ENCODE data around the gene NDUFS2. TPM values are rescaled to one million over a fixed set of nuclear protein-coding genes. Genes with fewer than 3 reads are reported as not detected.

NDUFS2 gene
- total RNA-seq, 3 donors from 2014 or later = 102 to 129 (median 116) TPM

DNA sequence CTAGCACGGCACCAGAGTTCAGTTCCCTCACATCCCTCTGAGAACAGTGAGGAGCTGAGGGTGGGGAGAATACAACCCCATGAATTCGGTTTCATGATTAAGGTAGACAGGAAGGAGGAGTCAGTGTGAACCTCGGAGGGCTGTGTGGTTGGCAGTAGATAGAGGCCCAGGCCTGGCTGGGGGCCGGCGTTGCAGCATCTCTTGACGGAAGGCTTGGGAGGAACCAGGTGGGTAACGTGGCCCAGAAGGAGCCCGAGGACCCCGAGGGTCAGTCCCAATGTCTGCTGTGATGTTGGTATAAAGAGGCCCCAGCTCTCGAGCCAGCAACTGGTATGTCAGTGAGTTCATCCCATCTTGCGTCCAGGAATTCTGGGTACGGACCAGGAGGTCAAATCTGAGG lies 30.5 kb upstream of the NDUFS2 start:
- peaks cover 0 to 16% of the 10 kb centered on the region in 2 donors for H3K4me1 ChIP-seq
- no peak overlapping the region for H3K4me3 ChIP-seq
- no peaks in the 10 kb centered on the region for H3K27me3 ChIP-seq
- no peak for TF ChIP-seq POLR2A (IDR thresholded peaks at IDR 0.05)
- no peak for TF ChIP-seq POLR2AphosphoS5 (IDR thresholded peaks at IDR 0.05)
- TF ChIP-seq, protein P1, sequence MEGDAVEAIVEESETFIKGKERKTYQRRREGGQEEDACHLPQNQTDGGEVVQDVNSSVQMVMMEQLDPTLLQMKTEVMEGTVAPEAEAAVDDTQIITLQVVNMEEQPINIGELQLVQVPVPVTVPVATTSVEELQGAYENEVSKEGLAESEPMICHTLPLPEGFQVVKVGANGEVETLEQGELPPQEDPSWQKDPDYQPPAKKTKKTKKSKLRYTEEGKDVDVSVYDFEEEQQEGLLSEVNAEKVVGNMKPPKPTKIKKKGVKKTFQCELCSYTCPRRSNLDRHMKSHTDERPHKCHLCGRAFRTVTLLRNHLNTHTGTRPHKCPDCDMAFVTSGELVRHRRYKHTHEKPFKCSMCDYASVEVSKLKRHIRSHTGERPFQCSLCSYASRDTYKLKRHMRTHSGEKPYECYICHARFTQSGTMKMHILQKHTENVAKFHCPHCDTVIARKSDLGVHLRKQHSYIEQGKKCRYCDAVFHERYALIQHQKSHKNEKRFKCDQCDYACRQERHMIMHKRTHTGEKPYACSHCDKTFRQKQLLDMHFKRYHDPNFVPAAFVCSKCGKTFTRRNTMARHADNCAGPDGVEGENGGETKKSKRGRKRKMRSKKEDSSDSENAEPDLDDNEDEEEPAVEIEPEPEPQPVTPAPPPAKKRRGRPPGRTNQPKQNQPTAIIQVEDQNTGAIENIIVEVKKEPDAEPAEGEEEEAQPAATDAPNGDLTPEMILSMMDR (IDR thresholded peaks at IDR 0.05) = no peak
- peaks cover 3% of the 10 kb centered on the region for H3K36me3 ChIP-seq
- no peak for DNase-seq (ENCODE audit: low spot score in 2 of 2)
- intact Hi-C loops (cut with DNase I; ENCODE audit: low total_unique reads) = no loop called here
- peak overlapping the region; percentile 76 to 88 for H3K27ac ChIP-seq
- H3K9me3 ChIP-seq = no peaks in the 10 kb centered on the region

DNA sequence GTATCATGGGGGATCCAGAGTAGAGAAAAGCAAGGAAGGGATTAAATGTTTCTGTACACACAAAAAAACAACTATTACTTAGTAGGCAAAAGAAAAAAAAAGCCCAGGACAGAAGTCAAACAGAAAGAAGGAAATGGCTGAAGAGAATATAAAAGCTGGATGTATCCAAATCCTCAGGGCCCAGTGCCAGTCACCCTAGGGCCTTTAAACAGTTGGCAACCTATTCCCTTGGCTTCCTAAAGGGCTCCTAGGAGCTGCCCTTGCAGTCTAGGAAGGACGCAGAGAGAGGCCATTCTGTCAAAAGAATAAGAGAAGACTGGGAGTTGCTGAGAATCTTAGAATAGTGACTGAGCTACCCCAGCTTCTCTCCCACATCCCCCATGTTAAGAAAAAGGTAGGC lies 29.8 kb upstream of the NDUFS2 start:
- H3K27ac ChIP-seq = peak overlapping the region; percentile 76 to 88
- H3K36me3 ChIP-seq = peaks cover 3% of the 10 kb centered on the region
- H3K27me3 ChIP-seq = no peaks in the 10 kb centered on the region
- H3K4me1 ChIP-seq = peaks cover 0 to 12% of the 10 kb centered on the region in 2 donors
- H3K4me3 ChIP-seq = no peak overlapping the region
- peak; percentile 68 to 73 for DNase-seq (ENCODE audit: low spot score in 2 of 2)
- no peak for TF ChIP-seq POLR2AphosphoS5 (IDR thresholded peaks at IDR 0.05)
- TF ChIP-seq, protein P1 (IDR thresholded peaks at IDR 0.05) = no peak
- TF ChIP-seq POLR2A (IDR thresholded peaks at IDR 0.05) = no peak
- no peaks in the 10 kb centered on the region for H3K9me3 ChIP-seq
- intact Hi-C loops (cut with DNase I; ENCODE audit: low total_unique reads) = no loop called here

DNA sequence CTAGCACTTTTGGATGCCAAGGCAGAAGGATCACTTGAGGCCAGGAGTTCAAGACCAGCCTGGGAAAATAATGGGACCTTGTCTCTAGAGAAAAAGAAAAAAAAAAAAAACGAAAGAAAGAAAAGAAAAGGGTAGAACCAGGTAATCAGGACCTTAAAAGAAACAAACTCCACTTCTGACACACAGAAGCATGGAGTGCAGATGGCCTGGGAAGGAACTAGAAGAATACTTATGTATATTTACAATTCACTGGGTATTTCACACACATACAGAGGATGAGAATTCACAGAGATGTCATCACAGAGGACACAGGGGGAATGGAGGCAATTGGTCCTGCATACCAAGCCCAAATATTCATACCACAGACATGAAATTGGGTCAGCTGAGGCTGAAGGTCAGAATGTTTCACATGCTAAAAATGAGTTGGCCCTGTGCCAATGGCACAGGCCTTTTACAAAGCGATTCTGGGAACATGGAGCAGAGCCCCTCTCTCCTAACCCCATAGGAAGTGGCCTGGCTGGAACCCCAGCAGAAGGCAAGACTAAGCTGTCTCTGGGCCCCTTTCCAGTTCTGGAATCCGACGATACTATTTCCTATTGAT lies 29.3 kb upstream of the NDUFS2 start:
- Histone ChIP-seq H3K27ac (peak overlapping the region; percentile 82 to 88), H3K4me3 (no peak overlapping the region), H3K9me3 (no peaks in the 10 kb centered on the region), H3K27me3 (no peaks in the 10 kb centered on the region), H3K36me3 (peaks cover 3% of the 10 kb centered on the region), H3K4me1 (peaks cover 0 to 12% of the 10 kb centered on the region in 2 donors)
- TF ChIP-seq POLR2A (IDR thresholded peaks at IDR 0.05) = no peak
- peak in 2 of 3 donors; percentile 25 to 67 for TF ChIP-seq POLR2AphosphoS5 (IDR thresholded peaks at IDR 0.05)
- TF ChIP-seq, protein P1 (IDR thresholded peaks at IDR 0.05) = no peak
- no peak for DNase-seq (ENCODE audit: low spot score in 2 of 2)
- intact Hi-C loops (cut with DNase I; ENCODE audit: low total_unique reads) = no loop called here

DNA sequence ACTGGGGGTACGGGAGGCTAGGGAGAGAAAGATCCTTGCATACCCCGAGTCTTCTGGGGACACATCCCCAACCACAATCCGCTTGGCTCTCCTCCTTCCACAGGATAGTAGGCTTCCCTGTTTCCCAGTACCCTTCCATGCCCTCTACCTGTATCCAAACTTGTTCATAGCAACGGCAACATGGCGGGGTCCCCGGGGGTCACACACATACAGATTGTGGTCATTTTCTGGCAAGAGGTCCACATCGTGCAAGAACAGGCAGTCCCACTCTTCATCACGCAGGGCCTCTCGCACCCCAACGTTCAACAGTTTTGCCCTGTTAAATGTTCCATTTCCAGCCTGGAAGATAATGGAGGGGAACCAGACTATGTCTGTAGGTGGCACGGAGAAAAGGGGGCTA lies 28.5 kb upstream of the NDUFS2 start:
- Histone ChIP-seq H3K9me3 (no peaks in the 10 kb centered on the region), H3K27me3 (no peaks in the 10 kb centered on the region), H3K4me1 (peaks cover 0 to 12% of the 10 kb centered on the region in 2 donors), H3K27ac (peak overlapping the region; percentile 82 to 88), H3K4me3 (no peak overlapping the region), H3K36me3 (peaks cover 3% of the 10 kb centered on the region)
- TF ChIP-seq POLR2AphosphoS5 (IDR thresholded peaks at IDR 0.05) (no peak), POLR2A (IDR thresholded peaks at IDR 0.05) (no peak)
- TF ChIP-seq, protein P1 (IDR thresholded peaks at IDR 0.05) = no peak
- no peak for DNase-seq (ENCODE audit: low spot score in 2 of 2)
- intact Hi-C loops (cut with DNase I; ENCODE audit: low total_unique reads) = no loop called here

DNA sequence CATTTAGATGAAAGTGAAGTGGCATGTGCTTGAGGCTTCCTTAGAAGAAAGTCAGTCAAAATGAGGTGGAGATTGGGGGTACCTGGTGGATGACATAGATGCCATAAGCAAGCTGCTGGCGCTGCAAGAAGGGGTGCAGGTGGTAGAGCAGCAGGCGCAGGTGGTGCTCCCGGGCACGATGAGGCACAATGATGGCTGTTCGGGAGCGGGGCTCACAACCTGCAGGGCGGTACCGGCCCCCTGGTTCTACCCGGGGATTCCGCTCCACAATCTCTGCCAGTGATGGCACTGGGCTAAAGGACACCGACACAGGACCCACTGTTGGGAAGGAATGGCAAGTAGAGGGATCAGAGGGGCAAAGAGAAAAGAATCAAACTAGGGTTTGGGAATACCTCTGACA lies 27.3 kb upstream of the NDUFS2 start:
- Histone ChIP-seq H3K27ac (peak overlapping the region in 1 of 2 donors; percentile 91), H3K9me3 (no peaks in the 10 kb centered on the region), H3K27me3 (no peaks in the 10 kb centered on the region), H3K36me3 (peaks cover 3% of the 10 kb centered on the region), H3K4me3 (no peak overlapping the region), H3K4me1 (peaks cover 0 to 12% of the 10 kb centered on the region in 2 donors)
- TF ChIP-seq POLR2A (IDR thresholded peaks at IDR 0.05) = no peak
- TF ChIP-seq, protein P1 (IDR thresholded peaks at IDR 0.05) = no peak
- no peak for TF ChIP-seq POLR2AphosphoS5 (IDR thresholded peaks at IDR 0.05)
- no peak for DNase-seq (ENCODE audit: low spot score in 2 of 2)
- intact Hi-C loops (cut with DNase I; ENCODE audit: low total_unique reads) = no loop called here

Measured in breast epithelium (tissue), 4 donors.